Measurements from ENCODE around the gene LRRC25. TPM values are rescaled to one million over a fixed set of nuclear protein-coding genes. Genes with fewer than 3 reads are reported as not detected.

Gene LRRC25
- not detected for polyA plus RNA-seq (2013, experiment 1 of 4)
- polyA plus RNA-seq (2013, experiment 2 of 4), result not detected
- polyA plus RNA-seq (2013, experiment 3 of 4), result not detected
- polyA plus RNA-seq (2013, experiment 4 of 4), result not detected

DNA sequence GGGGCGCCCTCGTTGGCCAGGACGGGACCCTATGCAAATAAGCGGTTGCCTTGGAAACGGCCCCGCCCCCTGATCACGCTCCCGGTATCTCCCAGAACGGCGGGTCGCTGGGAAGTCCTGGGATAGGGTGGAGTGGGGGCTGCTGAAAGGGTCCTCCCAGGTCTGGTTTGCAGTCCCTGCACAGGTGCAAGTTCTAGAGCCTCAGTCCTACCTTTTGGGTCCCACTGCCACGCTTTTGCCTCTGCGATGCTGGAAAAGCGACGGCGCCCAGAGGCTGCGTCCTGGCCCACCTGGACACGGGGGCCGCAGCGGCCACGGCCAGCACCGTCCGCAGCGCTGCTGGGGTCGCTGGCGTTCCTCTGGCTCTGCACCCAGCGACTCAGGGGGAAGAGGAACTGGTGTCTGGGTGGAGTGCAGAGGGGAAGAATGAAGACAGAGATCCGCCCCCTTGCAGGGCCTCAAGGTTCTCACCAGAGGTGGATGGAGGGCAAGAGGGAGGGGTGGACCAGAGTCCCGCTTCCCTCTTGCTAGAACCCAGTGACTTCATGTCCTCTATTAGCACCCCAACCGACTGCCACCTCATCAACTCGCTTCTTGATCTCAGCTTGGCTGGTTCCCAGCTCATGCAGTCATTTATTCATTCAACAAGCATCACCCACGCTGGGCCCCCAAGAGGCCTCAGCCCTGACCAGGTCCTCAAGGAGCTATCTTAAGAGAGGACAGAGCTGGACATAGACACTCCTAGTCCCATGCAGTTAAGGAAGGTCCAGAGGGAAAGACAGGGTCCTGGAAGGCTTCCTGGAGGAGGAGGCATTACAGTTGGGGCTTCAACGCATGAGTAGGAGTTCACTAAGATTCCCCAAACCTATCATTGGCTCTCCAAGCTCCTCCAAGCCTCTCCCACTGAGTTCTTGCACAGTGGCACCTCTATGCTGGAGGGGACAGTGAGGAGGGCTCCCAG is at the start of gene LRRC25:
TSS of gene LRRC25 (minus strand) at position 381 of the 961 bp plus-strand sequence. CDS start 659 bp downstream, outside the sequence.
- H3K4me1 ChIP-seq (ENCODE audit: control insufficient read depth, insufficient read depth, low read length), result peaks cover 4% of the 10 kb centered on the region
- WGBS, 2 experiments, result 49 to 51% methylated on average over 33 of the region's 33 CpGs
- H3K4me3 ChIP-seq (ENCODE audit: insufficient read depth, low read depth, low read length), result no peak within 1 kb of the TSS

DNA sequence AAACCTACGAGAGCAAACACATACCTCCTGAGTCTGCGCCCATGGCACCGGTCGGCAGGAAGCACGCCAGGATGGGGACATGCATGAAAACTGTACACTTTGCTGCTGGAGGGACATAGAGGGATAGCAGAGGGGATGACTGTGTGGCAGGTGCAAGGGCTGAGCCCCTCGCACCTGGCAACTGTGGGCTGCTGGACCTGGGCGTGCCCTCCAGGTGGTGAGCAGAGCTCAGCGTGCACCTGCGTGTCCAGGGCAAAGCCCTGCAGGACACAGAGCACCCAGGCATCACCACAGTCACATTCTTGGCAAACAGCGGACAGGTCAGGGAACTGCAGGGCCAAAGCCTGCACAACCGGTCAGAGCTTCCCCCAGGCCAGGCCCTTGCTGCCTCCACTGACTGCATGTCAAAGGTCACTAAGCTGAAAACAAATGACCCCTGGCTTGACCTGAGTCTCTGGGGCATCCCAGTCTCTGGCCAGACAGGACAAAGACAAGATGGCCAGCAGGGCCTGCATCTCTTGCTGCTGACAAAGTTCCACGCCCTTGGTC is 49.5 kb upstream of the LRRC25 start:
- H3K9me3 ChIP-seq (ENCODE audit: control insufficient read depth, low read length), result no peaks in the 10 kb centered on the region
- H3K27me3 ChIP-seq (ENCODE audit: control insufficient read depth, insufficient read depth, low read length, poor library complexity, severe bottlenecking), result no peaks in the 10 kb centered on the region
- H3K4me3 ChIP-seq (ENCODE audit: insufficient read depth, low read depth, low read length), result no peak overlapping the region
- H3K36me3 ChIP-seq (ENCODE audit: control insufficient read depth, insufficient read depth, low read length), result peaks cover 18% of the 10 kb centered on the region
- 87 to 90% methylated on average over 12 of the region's 12 CpGs for WGBS, 2 experiments
- H3K4me1 ChIP-seq (ENCODE audit: control insufficient read depth, insufficient read depth, low read length), result peaks cover 19% of the 10 kb centered on the region
- H3K27ac ChIP-seq (ENCODE audit: insufficient read depth, low read depth, low read length, poor library complexity, severe bottlenecking), result no peak overlapping the region

More for the DNA sequence above, at the start of gene LRRC25:
- H3K27ac ChIP-seq (ENCODE audit: insufficient read depth, low read depth, low read length, poor library complexity, severe bottlenecking), result no peak within 1 kb of the TSS
- H3K9me3 ChIP-seq (ENCODE audit: control insufficient read depth, low read length), result no peaks in the 10 kb centered on the region
- no peaks in the 10 kb centered on the region for H3K36me3 ChIP-seq (ENCODE audit: control insufficient read depth, insufficient read depth, low read length)
- no peaks in the 10 kb centered on the region for H3K27me3 ChIP-seq (ENCODE audit: control insufficient read depth, insufficient read depth, low read length, poor library complexity, severe bottlenecking)

DNA sequence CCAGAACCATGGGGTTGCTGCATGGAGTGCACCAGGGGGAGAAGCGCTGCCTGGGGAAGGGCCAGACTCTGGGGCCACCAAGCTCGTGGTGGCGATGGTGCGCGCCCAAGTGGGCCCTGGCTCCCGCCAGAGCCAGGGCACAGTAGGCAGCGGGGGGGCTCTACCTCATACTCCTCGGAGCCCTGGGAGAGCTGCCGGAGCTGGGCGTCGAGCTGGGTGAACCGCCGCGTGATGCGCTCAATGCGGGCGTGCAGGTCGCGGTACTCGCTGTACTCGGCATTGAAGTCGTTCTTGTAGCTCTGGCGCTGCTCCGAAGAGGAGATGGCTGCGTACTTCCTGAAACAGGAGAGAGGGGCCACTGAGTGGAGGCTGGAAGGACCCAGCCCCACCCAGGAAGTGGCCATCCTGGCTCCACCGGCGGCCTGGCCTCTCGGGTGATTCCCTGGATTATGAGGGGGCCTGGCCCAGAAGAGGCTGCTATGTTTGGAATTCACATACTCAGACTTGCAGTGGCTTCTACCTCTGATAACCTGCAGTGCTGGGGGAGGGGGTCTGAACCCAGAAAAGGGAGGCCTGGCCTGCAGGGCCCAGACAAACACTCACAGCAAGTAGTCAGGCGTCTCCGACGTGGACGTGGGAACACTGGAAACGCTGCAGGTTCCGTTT is 48.9 kb upstream of the LRRC25 start:
- Histone ChIP-seq H3K4me1 (ENCODE audit: control insufficient read depth, insufficient read depth, low read length) (peaks cover 17% of the 10 kb centered on the region), H3K27ac (ENCODE audit: insufficient read depth, low read depth, low read length, poor library complexity, severe bottlenecking) (no peak overlapping the region), H3K4me3 (ENCODE audit: insufficient read depth, low read depth, low read length) (no peak overlapping the region), H3K36me3 (ENCODE audit: control insufficient read depth, insufficient read depth, low read length) (peaks cover 14% of the 10 kb centered on the region), H3K27me3 (ENCODE audit: control insufficient read depth, insufficient read depth, low read length, poor library complexity, severe bottlenecking) (no peaks in the 10 kb centered on the region), H3K9me3 (ENCODE audit: control insufficient read depth, low read length) (no peaks in the 10 kb centered on the region)
- WGBS, 2 experiments, result 96% methylated on average over 34 of the region's 34 CpGs

DNA sequence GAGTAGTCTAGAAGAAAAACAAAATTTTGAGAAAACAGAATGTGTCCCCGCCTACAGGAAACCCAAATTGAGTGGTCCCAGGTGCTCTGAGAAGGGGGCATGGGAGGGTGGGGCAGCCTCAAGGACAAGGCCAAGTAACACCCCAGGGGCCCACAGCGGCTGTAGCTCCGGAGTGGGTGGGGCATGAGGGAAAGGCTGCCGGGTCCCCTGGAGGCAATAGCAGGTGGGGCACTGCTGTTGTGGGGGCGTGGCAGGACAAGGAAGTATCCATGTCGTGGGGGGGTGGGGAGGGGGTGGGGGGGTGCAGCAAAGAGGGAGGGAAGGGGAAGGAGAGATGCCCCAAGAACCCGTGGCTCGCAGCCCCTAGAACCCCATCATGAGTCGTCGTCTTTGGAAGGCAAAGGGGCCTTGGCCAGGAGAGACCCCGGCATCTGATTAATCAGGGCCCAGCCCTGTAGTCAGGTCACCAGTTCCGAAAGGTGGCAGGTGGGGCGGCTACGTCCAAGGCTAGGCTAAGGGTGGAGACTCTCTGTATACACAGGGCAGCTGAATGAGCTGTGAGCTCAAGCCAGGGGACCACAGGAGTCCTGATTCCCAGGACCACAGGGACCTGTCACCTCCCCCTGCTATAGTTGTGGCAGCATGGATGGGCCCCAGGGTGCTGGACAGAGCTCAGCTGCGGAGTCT is 48.0 kb upstream of the LRRC25 start:
- no peak overlapping the region for H3K4me3 ChIP-seq (ENCODE audit: insufficient read depth, low read depth, low read length)
- no peak overlapping the region for H3K27ac ChIP-seq (ENCODE audit: insufficient read depth, low read depth, low read length, poor library complexity, severe bottlenecking)

DNA sequence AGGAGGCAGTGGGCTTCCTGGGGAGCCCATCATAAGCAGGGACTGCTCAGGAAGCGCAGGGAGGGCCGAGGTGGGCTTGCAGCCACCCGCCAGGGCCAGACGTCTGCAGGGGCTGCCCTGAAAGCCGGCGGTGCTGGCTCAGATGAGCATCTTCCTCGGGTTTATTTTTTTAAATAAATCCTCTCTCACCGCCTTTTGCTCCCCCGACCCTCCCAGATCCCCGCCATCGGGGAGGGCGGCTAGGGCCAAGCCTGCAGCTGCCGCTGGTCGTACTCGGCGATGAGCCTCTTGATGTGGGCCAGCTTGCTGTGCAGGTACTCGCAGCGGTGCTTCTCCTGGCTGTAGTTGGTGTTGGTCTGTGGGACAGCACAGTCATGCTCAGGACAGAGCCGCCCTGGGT is 47.1 kb upstream of the LRRC25 start:
- WGBS, 2 experiments, result 92 to 94% methylated on average over 19 of the region's 19 CpGs
- H3K4me1 ChIP-seq (ENCODE audit: control insufficient read depth, insufficient read depth, low read length), result peaks cover 14% of the 10 kb centered on the region
- no peaks in the 10 kb centered on the region for H3K9me3 ChIP-seq (ENCODE audit: control insufficient read depth, low read length)
- H3K27ac ChIP-seq (ENCODE audit: insufficient read depth, low read depth, low read length, poor library complexity, severe bottlenecking), result no peak overlapping the region
- H3K36me3 ChIP-seq (ENCODE audit: control insufficient read depth, insufficient read depth, low read length), result peaks cover 11% of the 10 kb centered on the region
- H3K4me3 ChIP-seq (ENCODE audit: insufficient read depth, low read depth, low read length), result no peak overlapping the region
- no peaks in the 10 kb centered on the region for H3K27me3 ChIP-seq (ENCODE audit: control insufficient read depth, insufficient read depth, low read length, poor library complexity, severe bottlenecking)

More for the DNA sequence above, 48.0 kb upstream of the LRRC25 start:
- no peaks in the 10 kb centered on the region for H3K27me3 ChIP-seq (ENCODE audit: control insufficient read depth, insufficient read depth, low read length, poor library complexity, severe bottlenecking)
- H3K9me3 ChIP-seq (ENCODE audit: control insufficient read depth, low read length), result no peaks in the 10 kb centered on the region
- H3K4me1 ChIP-seq (ENCODE audit: control insufficient read depth, insufficient read depth, low read length), result peaks cover 9% of the 10 kb centered on the region
- 87 to 91% methylated on average over 15 of the region's 15 CpGs for WGBS, 2 experiments
- peaks cover 14% of the 10 kb centered on the region for H3K36me3 ChIP-seq (ENCODE audit: control insufficient read depth, insufficient read depth, low read length)

DNA sequence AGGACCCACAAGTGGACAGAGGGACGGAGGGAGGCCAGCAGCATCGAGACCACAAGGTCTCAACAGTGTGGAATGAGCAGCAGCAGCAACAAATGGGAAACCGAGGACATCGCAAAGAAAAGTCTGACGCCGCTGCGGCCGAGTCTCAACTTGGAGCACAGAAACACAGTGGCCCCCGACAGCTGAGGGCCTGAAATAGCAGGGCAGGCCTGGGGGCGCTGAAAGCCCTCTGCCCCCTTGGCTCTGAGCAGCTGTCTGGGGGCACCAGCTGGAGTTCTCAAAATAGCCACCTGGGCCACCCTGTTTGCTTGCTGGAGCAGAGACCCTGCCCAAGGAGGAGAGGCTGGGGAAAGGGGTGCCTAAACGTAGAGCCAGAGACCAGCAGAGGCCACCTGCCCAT is 46.4 kb upstream of the LRRC25 start:
- Histone ChIP-seq H3K27me3 (ENCODE audit: control insufficient read depth, insufficient read depth, low read length, poor library complexity, severe bottlenecking) (no peaks in the 10 kb centered on the region), H3K4me3 (ENCODE audit: insufficient read depth, low read depth, low read length) (no peak overlapping the region), H3K4me1 (ENCODE audit: control insufficient read depth, insufficient read depth, low read length) (peaks cover 21% of the 10 kb centered on the region), H3K36me3 (ENCODE audit: control insufficient read depth, insufficient read depth, low read length) (peaks cover 11% of the 10 kb centered on the region), H3K9me3 (ENCODE audit: control insufficient read depth, low read length) (no peaks in the 10 kb centered on the region), H3K27ac (ENCODE audit: insufficient read depth, low read depth, low read length, poor library complexity, severe bottlenecking) (no peak overlapping the region)
- WGBS, 2 experiments, result 95% methylated on average over 11 of the region's 11 CpGs

DNA sequence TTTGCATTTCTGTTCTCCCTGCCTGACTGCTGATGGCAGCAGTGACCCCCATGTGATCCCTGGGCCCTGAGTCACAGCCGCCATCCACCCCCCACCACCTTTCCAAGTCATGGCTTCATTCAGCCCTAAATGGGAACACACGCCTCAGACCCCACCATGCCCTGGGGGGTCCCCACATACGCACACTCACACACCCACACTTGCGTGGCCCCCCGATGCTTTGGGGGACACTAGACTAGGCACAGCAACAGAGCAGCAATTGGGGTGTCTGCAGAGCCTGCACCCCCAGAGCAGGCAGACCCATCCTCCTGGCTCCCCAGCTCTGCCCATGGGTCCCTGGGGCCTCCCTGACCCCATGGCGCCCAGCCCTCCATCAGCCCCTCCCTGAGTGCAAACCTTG is 46.0 kb upstream of the LRRC25 start:
- Histone ChIP-seq H3K27ac (ENCODE audit: insufficient read depth, low read depth, low read length, poor library complexity, severe bottlenecking) (no peak overlapping the region), H3K4me3 (ENCODE audit: insufficient read depth, low read depth, low read length) (no peak overlapping the region), H3K27me3 (ENCODE audit: control insufficient read depth, insufficient read depth, low read length, poor library complexity, severe bottlenecking) (no peaks in the 10 kb centered on the region), H3K36me3 (ENCODE audit: control insufficient read depth, insufficient read depth, low read length) (peaks cover 11% of the 10 kb centered on the region), H3K9me3 (ENCODE audit: control insufficient read depth, low read length) (no peaks in the 10 kb centered on the region), H3K4me1 (ENCODE audit: control insufficient read depth, insufficient read depth, low read length) (peaks cover 23% of the 10 kb centered on the region)
- 92 to 95% methylated on average over 6 of the region's 6 CpGs for WGBS, 2 experiments

DNA sequence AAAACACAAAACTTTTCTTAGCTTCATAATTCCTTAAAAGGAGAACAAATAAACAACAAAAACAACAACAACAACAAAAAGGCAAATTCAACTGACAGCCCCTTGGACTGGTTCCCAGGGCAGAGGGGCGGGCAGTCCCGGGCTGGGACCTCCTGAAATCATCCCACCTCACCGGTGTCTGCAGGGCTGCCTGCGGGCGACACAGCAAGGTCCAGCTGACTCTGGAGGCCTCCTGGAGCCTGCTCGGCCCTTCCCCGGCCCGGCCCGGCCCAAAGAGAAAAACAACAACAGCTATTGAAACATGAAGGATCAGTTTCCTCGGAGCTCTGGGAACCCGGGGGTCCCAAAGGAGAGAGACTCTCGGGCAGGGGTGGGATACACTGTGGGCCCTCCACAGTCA is 45.5 kb upstream of the LRRC25 start:
- H3K4me3 ChIP-seq (ENCODE audit: insufficient read depth, low read depth, low read length), result no peak overlapping the region
- WGBS, 2 experiments, result 90 to 93% methylated on average over 12 of the region's 12 CpGs
- no peaks in the 10 kb centered on the region for H3K27me3 ChIP-seq (ENCODE audit: control insufficient read depth, insufficient read depth, low read length, poor library complexity, severe bottlenecking)
- peaks cover 11% of the 10 kb centered on the region for H3K36me3 ChIP-seq (ENCODE audit: control insufficient read depth, insufficient read depth, low read length)
- peaks cover 23% of the 10 kb centered on the region for H3K4me1 ChIP-seq (ENCODE audit: control insufficient read depth, insufficient read depth, low read length)
- H3K27ac ChIP-seq (ENCODE audit: insufficient read depth, low read depth, low read length, poor library complexity, severe bottlenecking), result no peak overlapping the region
- H3K9me3 ChIP-seq (ENCODE audit: control insufficient read depth, low read length), result no peaks in the 10 kb centered on the region

DNA sequence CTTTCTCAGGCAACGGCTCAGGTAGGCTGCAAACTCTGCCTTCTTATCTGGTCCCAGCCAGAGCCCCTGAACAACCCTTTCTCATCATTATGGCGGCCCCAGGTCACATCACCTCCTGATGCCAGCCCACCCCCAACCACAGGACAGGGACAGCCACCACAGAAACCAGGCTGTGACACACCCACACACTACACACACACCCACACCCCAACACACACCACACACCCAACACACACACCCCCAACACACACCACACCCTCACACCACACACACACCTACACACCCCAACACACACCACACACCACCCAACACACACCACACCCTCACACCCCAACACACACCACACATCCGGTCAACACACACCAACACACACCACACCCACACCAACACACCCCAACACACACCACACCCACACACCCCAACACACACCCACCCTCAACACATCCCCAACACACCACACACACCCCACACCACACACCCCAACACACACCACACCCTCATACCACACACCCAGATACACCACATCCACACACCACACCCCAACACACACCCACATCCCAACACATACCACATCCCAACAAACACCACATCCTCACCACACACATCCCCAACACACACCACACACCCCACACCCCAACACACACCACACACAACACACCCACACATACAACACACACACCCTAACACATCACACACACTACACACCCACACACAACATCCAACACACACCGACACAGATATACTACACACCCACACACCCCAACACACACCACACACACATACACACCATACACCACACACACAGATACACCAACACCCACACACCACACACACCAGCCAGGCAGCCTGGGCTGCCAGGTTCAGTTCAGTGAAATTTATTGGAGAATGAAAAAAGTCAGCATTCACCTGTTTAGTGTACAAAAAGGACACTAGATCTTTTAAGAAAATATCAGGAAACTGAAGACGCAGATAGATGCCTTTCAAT is 44.7 kb upstream of the LRRC25 start:
- no peaks in the 10 kb centered on the region for H3K9me3 ChIP-seq (ENCODE audit: control insufficient read depth, low read length)
- peaks cover 21% of the 10 kb centered on the region for H3K4me1 ChIP-seq (ENCODE audit: control insufficient read depth, insufficient read depth, low read length)
- no peak overlapping the region for H3K4me3 ChIP-seq (ENCODE audit: insufficient read depth, low read depth, low read length)
- no peaks in the 10 kb centered on the region for H3K27me3 ChIP-seq (ENCODE audit: control insufficient read depth, insufficient read depth, low read length, poor library complexity, severe bottlenecking)
- WGBS, 2 experiments, result 79 to 81% methylated on average over 5 of the region's 5 CpGs
- H3K27ac ChIP-seq (ENCODE audit: insufficient read depth, low read depth, low read length, poor library complexity, severe bottlenecking), result no peak overlapping the region
- H3K36me3 ChIP-seq (ENCODE audit: control insufficient read depth, insufficient read depth, low read length), result peaks cover 11% of the 10 kb centered on the region

Data from ectodermal cell (in vitro differentiated cells).